HEK293 (cell line): ENCODE results near the gene TMEM214.

Source experiments
- EGR2 ChIP-seq: fragments of 450-650 bp; formaldehyde crosslinking; IDR thresholded peaks from 2 replicates; pipeline ENCODE4 v1.5.1; 2016; ENCODE audit warnings: low read depth, missing biosample characterization, missing genetic modification characterization
- GLIS1 ChIP-seq: fragments of 450-650 bp; formaldehyde crosslinking; IDR thresholded peaks from 2 replicates; pipeline ENCODE4 v1.5.1; 2016; ENCODE audit warnings: missing biosample characterization, missing genetic modification characterization
- GLIS2 ChIP-seq: fragments of 450-650 bp; formaldehyde crosslinking; IDR thresholded peaks from 2 replicates; pipeline ENCODE4 v1.5.1; 2016; ENCODE audit warnings: missing biosample characterization, missing genetic modification characterization
- HOXA7 ChIP-seq: sonication (generic); formaldehyde crosslinking; IDR thresholded peaks from 2 replicates; pipeline ENCODE4 v1.8.1; 2022; ENCODE audit warnings: missing genetic modification reagents, borderline replicate concordance
- KLF1 ChIP-seq: fragments of 450-650 bp; formaldehyde crosslinking; IDR thresholded peaks from 2 replicates; pipeline ENCODE4 v1.5.1; 2016; ENCODE audit warnings: missing biosample characterization, missing genetic modification characterization
- KLF16 ChIP-seq: fragments of 450-650 bp; formaldehyde crosslinking; IDR thresholded peaks from 2 replicates; pipeline ENCODE4 v1.5.1; 2017; ENCODE audit warnings: missing biosample characterization, missing genetic modification characterization
- MYNN ChIP-seq: fragments of 450-650 bp; formaldehyde crosslinking; IDR thresholded peaks from 2 replicates; pipeline ENCODE4 v1.5.1; 2016; ENCODE audit warnings: missing biosample characterization, missing genetic modification characterization, borderline replicate concordance
- PBX3 ChIP-seq: sonication (generic); formaldehyde crosslinking; IDR thresholded peaks from 2 replicates; pipeline ENCODE4 v1.8.1; 2022; ENCODE audit warnings: mild to moderate bottlenecking, moderate library complexity, missing genetic modification reagents
- ZBTB44 ChIP-seq: fragments of 450-650 bp; IDR thresholded peaks from 2 replicates; pipeline ENCODE4 v1.5.1; 2018; ENCODE audit warnings: missing biosample characterization, mild to moderate bottlenecking, missing genetic modification characterization
- ZFP41 ChIP-seq: fragments of 450-650 bp; formaldehyde crosslinking; IDR thresholded peaks from 2 replicates; pipeline ENCODE4 v1.5.1; 2016; ENCODE audit warnings: missing biosample characterization, missing genetic modification characterization, borderline replicate concordance
- ZFP69B ChIP-seq: fragments of 450-650 bp; formaldehyde crosslinking; IDR thresholded peaks from 2 replicates; pipeline ENCODE4 v1.5.1; 2016; ENCODE audit warnings: missing biosample characterization, missing genetic modification characterization
- ZNF23 ChIP-seq: fragments of 450-650 bp; formaldehyde crosslinking; IDR thresholded peaks from 2 replicates; pipeline ENCODE4 v1.5.1; 2016; ENCODE audit warnings: missing biosample characterization, missing genetic modification characterization, borderline replicate concordance
- ZNF324 ChIP-seq: fragments of 450-650 bp; formaldehyde crosslinking; IDR thresholded peaks from 2 replicates; pipeline ENCODE4 v1.5.1; 2016; ENCODE audit warnings: missing biosample characterization, missing genetic modification characterization
- ZNF335 ChIP-seq: fragments of 450-650 bp; formaldehyde crosslinking; conservative IDR thresholded peaks from 2 replicates; pipeline ENCODE4 v1.5.1; 2016; ENCODE audit warnings: missing biosample characterization, missing genetic modification characterization
- ZNF37A ChIP-seq: fragments of 450-650 bp; IDR thresholded peaks from 2 replicates; pipeline ENCODE4 v1.5.1; 2018; ENCODE audit warnings: missing biosample characterization, missing genetic modification characterization
- ZNF394 ChIP-seq: fragments of 450-650 bp; formaldehyde crosslinking; IDR thresholded peaks from 2 replicates; pipeline ENCODE4 v1.5.1; 2016; ENCODE audit warnings: missing biosample characterization, missing genetic modification characterization, mild to moderate bottlenecking, moderate library complexity, borderline replicate concordance
- ZNF501 ChIP-seq: fragments of 450-650 bp; formaldehyde crosslinking; IDR thresholded peaks from 2 replicates; pipeline ENCODE4 v1.5.1; 2016; ENCODE audit warnings: missing biosample characterization, missing genetic modification characterization
- ZNF510 ChIP-seq: fragments of 450-650 bp; formaldehyde crosslinking; IDR thresholded peaks from 2 replicates; pipeline ENCODE4 v1.5.1; 2018; ENCODE audit warnings: mild to moderate bottlenecking, missing genetic modification characterization, missing biosample characterization; ENCODE audit not compliant: insufficient replicate concordance
- ZNF600 ChIP-seq: fragments of 450-650 bp; formaldehyde crosslinking; IDR thresholded peaks from 2 replicates; pipeline ENCODE4 v1.5.1; 2016; ENCODE audit warnings: missing biosample characterization, missing genetic modification characterization
- ZNF624 ChIP-seq: fragments of 450-650 bp; formaldehyde crosslinking; IDR thresholded peaks from 2 replicates; pipeline ENCODE4 v1.5.1; 2017; ENCODE audit warnings: missing biosample characterization, missing genetic modification characterization
- ZNF677 ChIP-seq: fragments of 450-650 bp; IDR thresholded peaks from 2 replicates; pipeline ENCODE4 v1.5.0; 2018; ENCODE audit warnings: missing biosample characterization, mild to moderate bottlenecking, missing genetic modification characterization, moderate library complexity
- ZNF785 ChIP-seq: fragments of 450-650 bp; formaldehyde crosslinking; IDR thresholded peaks from 2 replicates; pipeline ENCODE4 v1.5.1; 2016; ENCODE audit warnings: missing biosample characterization, missing genetic modification characterization
- ZNF792 ChIP-seq: fragments of 450-650 bp; formaldehyde crosslinking; IDR thresholded peaks from 2 replicates; pipeline ENCODE4 v1.5.1; 2016; ENCODE audit warnings: missing biosample characterization, missing genetic modification characterization
- TF ChIP-seq, protein P1 (sequence below): fragments of 450-650 bp; formaldehyde crosslinking; optimal IDR thresholded peaks from 2 replicates; pipeline ENCODE3; 2016; ENCODE audit warnings: missing biosample characterization, mild to moderate bottlenecking, missing genetic modification characterization
- TF ChIP-seq, protein P2 (sequence below): fragments of 450-650 bp; formaldehyde crosslinking; IDR thresholded peaks from 2 replicates; pipeline ENCODE4 v1.5.1; 2016; ENCODE audit warnings: missing biosample characterization, missing genetic modification characterization
- TF ChIP-seq, protein P3 (sequence below): fragments of 450-650 bp; formaldehyde crosslinking; IDR thresholded peaks from 2 replicates; pipeline ENCODE4 v1.5.1; 2016; ENCODE audit warnings: missing biosample characterization, missing genetic modification characterization
- TF ChIP-seq, protein P4 (sequence below): fragments of 450-650 bp; formaldehyde crosslinking; IDR thresholded peaks from 2 replicates; pipeline ENCODE4 v1.5.1; 2016; ENCODE audit warnings: missing biosample characterization, missing genetic modification characterization
- TF ChIP-seq, protein P5 (sequence below): fragments of 450-650 bp; formaldehyde crosslinking; IDR thresholded peaks from 2 replicates; pipeline ENCODE4 v1.5.1; 2016; ENCODE audit warnings: missing biosample characterization, missing genetic modification characterization

The TMEM214 gene

DNA sequence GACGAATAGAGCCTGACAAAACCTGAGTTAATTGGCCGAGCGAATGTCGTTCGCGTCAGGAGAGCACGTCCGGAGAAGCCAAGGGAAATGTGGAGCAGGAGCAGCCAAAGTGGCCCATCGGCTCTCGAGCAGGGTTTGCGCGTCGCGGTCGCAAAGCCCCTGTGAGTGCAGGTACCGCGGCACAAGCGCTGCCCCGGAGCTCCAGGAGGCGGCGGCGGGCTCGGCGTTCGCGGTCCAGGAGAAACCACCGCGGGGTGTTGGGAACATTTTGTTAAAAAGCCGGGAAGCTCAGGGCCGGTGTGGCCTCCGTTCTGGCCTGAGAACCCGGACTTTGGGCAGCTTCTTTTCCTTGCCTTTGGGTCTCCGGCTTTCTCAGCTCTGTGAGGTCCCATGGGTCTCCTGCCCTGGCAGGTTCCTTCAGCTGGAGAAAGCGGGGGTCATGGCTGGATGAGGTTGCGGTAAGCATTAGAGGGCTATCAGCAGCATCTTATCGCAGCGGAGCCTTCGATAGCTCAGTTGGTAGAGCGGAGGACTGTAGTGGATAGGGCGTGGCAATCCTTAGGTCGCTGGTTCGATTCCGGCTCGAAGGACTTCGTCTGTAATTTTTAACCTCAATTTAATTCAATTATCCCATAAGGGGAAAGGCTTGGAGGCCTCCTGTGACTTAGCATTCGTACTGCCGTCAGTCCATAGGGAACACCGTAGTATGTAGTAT, 17.7 kb downstream of the TMEM214 start (continued):
- TF ChIP-seq, protein P1, sequence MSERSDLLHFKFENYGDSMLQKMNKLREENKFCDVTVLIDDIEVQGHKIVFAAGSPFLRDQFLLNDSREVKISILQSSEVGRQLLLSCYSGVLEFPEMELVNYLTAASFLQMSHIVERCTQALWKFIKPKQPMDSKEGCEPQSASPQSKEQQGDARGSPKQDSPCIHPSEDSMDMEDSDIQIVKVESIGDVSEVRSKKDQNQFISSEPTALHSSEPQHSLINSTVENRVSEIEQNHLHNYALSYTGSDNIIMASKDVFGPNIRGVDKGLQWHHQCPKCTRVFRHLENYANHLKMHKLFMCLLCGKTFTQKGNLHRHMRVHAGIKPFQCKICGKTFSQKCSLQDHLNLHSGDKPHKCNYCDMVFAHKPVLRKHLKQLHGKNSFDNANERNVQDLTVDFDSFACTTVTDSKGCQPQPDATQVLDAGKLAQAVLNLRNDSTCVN (tag by site-specific recombination), result peak; percentile 88
- TF ChIP-seq ZFP41 (no peak), EGR2 (tag by site-specific recombination) (no peak), PBX3 (peak; percentile 59), ZNF324 (tag by site-specific recombination) (peak; percentile 64; the same call in 1 of the 2 replicates), HOXA7 (no peak), MYNN (tag by site-specific recombination) (no peak), ZNF785 (tag by site-specific recombination) (no peak), ZNF677 (tag by site-specific recombination) (no peak), KLF1 (peak; percentile 70), ZNF37A (tag by site-specific recombination) (0 out of 2 replicates have a peak, but pooled peaks have one; percentile 29), ZNF501 (tag by site-specific recombination) (peak; percentile 47), KLF16 (tag by site-specific recombination) (peak; percentile 76), GLIS2 (0 out of 2 replicates have a peak, but pooled peaks have one; percentile 57), ZNF23 (tag by site-specific recombination) (no peak), ZNF510 (tag by site-specific recombination) (no peak), ZNF335 (tag by site-specific recombination) (peak; percentile 74), ZBTB44 (tag by site-specific recombination) (no peak), ZNF792 (no peak), ZNF394 (tag by site-specific recombination) (peak; percentile 42; the same call in 1 of the 2 replicates), GLIS1 (tag by site-specific recombination) (peak; percentile 21), ZNF600 (tag by site-specific recombination) (peak; percentile 89; the same call in 1 of the 2 replicates), ZFP69B (tag by site-specific recombination) (no peak), ZNF624 (no peak; the same call in 1 of the 2 replicates)
- TF ChIP-seq, protein P2, sequence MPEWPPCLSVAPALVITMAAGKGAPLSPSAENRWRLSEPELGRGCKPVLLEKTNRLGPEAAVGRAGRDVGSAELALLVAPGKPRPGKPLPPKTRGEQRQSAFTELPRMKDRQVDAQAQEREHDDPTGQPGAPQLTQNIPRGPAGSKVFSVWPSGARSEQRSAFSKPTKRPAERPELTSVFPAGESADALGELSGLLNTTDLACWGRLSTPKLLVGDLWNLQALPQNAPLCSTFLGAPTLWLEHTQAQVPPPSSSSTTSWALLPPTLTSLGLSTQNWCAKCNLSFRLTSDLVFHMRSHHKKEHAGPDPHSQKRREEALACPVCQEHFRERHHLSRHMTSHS, result no peak
- TF ChIP-seq, protein P3, sequence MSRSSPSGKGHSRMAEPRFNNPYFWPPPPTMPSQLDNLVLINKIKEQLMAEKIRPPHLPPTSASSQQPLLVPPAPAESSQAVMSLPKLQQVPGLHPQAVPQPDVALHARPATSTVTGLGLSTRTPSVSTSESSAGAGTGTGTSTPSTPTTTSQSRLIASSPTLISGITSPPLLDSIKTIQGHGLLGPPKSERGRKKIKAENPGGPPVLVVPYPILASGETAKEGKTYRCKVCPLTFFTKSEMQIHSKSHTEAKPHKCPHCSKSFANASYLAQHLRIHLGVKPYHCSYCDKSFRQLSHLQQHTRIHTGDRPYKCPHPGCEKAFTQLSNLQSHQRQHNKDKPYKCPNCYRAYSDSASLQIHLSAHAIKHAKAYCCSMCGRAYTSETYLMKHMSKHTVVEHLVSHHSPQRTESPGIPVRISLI, result no peak
- TF ChIP-seq, protein P4, sequence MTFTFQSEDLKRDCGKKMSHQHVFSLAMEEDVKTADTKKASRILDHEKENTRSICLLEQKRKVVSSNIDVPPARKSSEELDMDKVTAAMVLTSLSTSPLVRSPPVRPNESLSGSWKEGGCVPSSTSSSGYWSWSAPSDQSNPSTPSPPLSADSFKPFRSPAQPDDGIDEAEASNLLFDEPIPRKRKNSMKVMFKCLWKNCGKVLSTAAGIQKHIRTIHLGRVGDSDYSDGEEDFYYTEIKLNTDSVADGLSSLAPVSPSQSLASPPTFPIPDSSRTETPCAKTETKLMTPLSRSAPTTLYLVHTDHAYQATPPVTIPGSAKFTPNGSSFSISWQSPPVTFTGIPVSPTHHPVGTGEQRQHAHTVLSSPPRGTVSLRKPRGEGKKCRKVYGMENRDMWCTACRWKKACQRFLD (tag by site-specific recombination), result no peak
- TF ChIP-seq, protein P5, sequence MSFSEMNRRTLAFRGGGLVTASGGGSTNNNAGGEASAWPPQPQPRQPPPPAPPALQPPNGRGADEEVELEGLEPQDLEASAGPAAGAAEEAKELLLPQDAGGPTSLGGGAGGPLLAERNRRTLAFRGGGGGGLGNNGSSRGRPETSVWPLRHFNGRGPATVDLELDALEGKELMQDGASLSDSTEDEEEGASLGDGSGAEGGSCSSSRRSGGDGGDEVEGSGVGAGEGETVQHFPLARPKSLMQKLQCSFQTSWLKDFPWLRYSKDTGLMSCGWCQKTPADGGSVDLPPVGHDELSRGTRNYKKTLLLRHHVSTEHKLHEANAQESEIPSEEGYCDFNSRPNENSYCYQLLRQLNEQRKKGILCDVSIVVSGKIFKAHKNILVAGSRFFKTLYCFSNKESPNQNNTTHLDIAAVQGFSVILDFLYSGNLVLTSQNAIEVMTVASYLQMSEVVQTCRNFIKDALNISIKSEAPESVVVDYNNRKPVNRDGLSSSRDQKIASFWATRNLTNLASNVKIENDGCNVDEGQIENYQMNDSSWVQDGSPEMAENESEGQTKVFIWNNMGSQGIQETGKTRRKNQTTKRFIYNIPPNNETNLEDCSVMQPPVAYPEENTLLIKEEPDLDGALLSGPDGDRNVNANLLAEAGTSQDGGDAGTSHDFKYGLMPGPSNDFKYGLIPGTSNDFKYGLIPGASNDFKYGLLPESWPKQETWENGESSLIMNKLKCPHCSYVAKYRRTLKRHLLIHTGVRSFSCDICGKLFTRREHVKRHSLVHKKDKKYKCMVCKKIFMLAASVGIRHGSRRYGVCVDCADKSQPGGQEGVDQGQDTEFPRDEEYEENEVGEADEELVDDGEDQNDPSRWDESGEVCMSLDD, result peak; percentile 58; the same call in 1 of the 2 replicates
